ENCODE measurements around the gene TVP23B.
"Not testable (repeated sequence)": the region's sequence is repeated elsewhere in the genome, so short reads cannot be mapped to it uniquely, and the experiment has no call there.

DNA sequence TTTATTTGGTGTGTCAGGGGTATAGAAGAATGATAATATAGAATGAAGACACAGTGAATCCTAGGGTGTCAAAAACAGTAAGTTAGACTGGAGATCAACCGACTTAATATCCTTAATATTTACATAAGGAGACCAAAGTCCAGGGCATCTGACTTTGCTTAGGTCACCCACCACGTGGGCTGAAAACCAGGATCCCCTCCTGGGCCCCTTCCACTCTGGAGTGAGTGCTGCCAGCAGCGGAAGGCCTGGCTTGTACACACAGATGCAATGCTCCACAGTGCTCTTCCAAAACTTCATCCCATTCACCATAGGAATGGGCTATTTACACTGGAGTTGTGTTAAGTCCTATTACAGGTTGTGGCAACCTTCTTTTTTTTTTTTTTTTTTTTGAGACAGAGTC, 34.4 kb upstream of the TVP23B start:
- TF ChIP-seq, protein P1, sequence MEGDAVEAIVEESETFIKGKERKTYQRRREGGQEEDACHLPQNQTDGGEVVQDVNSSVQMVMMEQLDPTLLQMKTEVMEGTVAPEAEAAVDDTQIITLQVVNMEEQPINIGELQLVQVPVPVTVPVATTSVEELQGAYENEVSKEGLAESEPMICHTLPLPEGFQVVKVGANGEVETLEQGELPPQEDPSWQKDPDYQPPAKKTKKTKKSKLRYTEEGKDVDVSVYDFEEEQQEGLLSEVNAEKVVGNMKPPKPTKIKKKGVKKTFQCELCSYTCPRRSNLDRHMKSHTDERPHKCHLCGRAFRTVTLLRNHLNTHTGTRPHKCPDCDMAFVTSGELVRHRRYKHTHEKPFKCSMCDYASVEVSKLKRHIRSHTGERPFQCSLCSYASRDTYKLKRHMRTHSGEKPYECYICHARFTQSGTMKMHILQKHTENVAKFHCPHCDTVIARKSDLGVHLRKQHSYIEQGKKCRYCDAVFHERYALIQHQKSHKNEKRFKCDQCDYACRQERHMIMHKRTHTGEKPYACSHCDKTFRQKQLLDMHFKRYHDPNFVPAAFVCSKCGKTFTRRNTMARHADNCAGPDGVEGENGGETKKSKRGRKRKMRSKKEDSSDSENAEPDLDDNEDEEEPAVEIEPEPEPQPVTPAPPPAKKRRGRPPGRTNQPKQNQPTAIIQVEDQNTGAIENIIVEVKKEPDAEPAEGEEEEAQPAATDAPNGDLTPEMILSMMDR (IDR thresholded peaks at IDR 0.05 in 2 of 3, conservative IDR thresholded peaks at IDR 0.05 in 1 of 3; ENCODE audit: borderline replicate concordance in 1 of 3, insufficient read depth in 1 of 3, low read depth in 2 of 3, low read length in 2 of 3) = not testable (repeated sequence)
- TF ChIP-seq POLR2A (IDR thresholded peaks at IDR 0.05; ENCODE audit: borderline replicate concordance, extremely low read depth, insufficient read depth, insufficient read length); EZH2phosphoT487 (IDR thresholded peaks at IDR 0.05; ENCODE audit: borderline replicate concordance); ZFX (IDR thresholded peaks at IDR 0.05); ZNF274 (IDR thresholded peaks at IDR 0.05; ENCODE audit: low read depth, low read length); SRF (IDR thresholded peaks at IDR 0.05; ENCODE audit: low read depth): not testable (repeated sequence)
- TF ChIP-seq, protein P2, sequence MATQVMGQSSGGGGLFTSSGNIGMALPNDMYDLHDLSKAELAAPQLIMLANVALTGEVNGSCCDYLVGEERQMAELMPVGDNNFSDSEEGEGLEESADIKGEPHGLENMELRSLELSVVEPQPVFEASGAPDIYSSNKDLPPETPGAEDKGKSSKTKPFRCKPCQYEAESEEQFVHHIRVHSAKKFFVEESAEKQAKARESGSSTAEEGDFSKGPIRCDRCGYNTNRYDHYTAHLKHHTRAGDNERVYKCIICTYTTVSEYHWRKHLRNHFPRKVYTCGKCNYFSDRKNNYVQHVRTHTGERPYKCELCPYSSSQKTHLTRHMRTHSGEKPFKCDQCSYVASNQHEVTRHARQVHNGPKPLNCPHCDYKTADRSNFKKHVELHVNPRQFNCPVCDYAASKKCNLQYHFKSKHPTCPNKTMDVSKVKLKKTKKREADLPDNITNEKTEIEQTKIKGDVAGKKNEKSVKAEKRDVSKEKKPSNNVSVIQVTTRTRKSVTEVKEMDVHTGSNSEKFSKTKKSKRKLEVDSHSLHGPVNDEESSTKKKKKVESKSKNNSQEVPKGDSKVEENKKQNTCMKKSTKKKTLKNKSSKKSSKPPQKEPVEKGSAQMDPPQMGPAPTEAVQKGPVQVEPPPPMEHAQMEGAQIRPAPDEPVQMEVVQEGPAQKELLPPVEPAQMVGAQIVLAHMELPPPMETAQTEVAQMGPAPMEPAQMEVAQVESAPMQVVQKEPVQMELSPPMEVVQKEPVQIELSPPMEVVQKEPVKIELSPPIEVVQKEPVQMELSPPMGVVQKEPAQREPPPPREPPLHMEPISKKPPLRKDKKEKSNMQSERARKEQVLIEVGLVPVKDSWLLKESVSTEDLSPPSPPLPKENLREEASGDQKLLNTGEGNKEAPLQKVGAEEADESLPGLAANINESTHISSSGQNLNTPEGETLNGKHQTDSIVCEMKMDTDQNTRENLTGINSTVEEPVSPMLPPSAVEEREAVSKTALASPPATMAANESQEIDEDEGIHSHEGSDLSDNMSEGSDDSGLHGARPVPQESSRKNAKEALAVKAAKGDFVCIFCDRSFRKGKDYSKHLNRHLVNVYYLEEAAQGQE (IDR thresholded peaks at IDR 0.05; ENCODE audit: low read depth) = not testable (repeated sequence)

All from HCT116 (cell line).